ENCODE results near the gene LY6G6F.

DNA sequence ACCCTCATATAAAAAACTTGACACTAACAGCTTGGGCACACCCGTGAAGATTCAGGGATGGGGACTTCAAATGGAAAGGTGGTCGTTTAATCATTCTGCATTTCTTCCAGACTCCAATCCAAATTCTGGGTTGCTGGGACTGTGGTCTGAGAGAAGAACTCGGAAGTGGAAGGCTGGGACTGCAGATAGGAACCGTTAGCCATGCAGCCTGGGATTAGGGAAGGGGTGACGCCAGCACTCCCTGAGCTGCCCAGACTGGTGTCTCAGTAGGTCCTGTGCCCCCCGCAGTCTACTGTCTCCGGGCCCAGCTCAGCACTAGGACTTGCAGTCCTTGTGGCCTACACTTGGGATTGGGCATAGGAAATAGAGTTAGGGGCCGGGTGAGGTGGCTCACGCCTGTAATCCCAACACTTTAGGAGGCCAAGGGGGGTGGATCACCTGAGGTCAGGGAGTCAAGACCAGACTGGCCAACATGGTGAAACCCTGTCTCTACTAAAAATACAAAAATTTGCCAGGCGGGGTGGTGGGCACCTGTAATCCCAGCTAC is 30.2 kb downstream of the LY6G6F start:
- TF ChIP-seq POLR2A (IDR thresholded peaks at IDR 0.05): no peak
- no peak for TF ChIP-seq CTCF (IDR thresholded peaks at IDR 0.05)

Measured in breast epithelium (tissue), 3 donors.